T47D (cell line): ENCODE results near the gene CKMT2.

Source experiments
- DNase-seq, 2 experiments: peaks; one replicate each; pipeline versions ENCODE4 v3.0.0 to v3.0.0-alpha.2; 2011 to 2012; ENCODE audit warnings: low read depth in 1 of 2, low spot score in 1 of 2
- JUND ChIP-seq: IDR thresholded peaks from 2 replicates; pipeline ENCODE4 v1.6.1; 2012; ENCODE audit warnings: low read depth
- in situ Hi-C: cut with HindIII; loops from 2 replicates; pipeline ENCODE4 v1.10.0; 2016; ENCODE audit warnings: low sequenced_read_pairs, low pct_unique_long_range_greater_than_20kb

Gene CKMT2

DNA sequence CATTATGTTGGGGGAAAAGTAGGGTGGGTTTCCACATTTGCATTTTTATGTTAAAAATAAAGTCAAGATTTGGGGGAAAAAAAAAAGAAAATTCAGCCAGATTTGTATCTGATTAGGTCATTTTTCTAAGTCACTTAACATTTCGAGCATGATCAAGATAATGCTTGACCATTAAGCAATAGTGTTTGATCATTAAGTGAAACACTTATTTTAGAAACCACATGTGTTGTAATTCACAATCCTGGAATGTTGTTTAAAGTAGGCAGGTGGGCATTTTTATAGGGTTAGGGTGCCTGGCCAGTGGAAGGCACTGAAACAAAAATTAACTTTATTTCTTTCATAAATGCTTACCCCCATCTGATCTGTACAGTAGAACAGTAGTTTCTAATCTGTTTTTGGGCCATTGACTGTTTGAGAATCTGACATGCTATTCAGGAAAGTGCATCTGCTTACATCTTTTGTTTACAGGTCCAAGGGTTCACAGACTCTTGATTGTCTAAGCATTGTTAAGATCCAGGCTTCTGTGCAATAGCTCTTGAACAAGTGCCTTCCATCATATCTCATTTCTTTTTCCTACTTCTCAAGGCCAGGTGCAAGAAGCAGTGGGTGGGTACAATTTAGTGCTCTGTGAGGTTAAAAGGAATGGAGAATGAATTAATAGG, 77.4 kb downstream of the CKMT2 start:
- no peak for DNase-seq
- no peak for TF ChIP-seq JUND
- in situ Hi-C loops: no loop called here

DNA sequence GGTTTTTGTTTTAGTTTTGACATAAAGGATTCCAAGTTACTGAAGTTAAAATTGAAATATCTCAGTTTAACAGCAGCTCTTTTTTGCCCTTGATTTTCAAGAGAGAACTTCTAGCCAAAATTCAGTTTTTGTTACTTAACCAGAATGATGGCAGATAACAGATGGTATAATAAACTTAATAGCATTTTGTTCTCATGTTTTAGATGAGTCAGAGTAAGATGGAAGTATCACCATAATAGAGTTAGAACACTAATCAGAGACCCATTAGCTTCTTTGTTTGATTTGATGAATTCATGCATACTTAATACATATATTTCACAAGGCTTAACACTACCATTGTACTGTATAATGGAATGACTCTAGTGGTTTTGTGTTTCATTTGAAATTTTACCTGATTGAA, 80.2 kb downstream of the CKMT2 start:
- in situ Hi-C loops: no loop called here
- DNase-seq: no peak
- no peak for TF ChIP-seq JUND

DNA sequence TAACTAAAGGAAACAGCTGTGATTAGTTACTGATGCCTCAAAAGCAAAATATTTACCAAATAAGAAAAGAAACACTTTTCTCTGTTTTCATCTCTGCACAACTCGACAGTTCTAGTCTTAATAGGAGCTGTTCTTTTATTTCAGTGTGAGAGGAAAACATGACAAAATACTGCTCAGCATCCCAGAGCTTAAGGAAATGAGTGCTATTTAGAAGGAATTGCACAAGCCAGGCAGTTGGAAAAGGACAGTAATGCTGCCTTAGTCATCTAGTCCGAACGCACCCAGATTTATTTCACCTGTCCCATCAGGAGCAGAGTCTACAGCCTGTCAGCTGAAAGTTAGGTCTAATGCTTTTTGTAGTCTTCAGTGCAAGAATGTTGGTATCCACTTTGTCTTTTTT, 80.6 kb downstream of the CKMT2 start:
- no peak for TF ChIP-seq JUND
- in situ Hi-C loops: no loop called here
- DNase-seq: no peak

DNA sequence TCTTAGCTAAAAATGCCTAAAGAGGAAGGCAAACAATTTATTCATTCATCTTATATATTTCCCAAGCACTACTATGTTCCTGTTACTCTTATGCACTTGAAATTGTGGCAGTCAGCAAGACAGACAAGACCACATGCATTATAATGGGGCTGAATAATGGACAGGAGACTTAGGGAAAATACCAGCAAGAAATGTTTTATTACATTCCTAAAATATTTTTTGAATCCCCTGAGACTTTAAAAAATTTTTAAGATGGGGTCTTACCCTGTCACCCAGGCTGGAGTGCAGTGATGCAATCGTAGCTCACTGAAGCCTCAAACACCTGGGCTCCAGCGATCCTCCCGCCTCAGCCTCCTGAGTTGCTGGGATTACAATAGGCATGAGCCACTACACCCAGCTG, 81.5 kb downstream of the CKMT2 start:
- in situ Hi-C loops: no loop called here
- no peak for DNase-seq
- no peak for TF ChIP-seq JUND

DNA sequence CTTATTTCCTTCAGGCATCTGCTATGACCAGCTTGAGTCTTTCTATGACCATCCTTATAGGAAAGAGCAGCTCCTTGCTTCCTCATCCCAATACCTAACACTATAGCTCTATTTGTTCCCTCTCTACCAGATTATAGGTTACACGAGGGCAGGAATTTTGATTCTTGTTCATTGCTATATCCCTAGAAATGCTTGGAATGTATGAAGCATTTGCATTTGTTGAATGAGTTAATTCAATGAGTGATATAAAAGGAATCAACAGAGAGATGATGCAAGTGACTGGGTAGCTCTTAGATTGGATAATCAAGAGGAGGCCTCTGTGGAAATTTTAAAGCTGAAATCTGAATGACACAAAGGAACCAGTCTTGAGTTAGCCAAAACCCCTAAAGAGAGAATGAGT, 82.2 kb downstream of the CKMT2 start:
- no peak for DNase-seq
- TF ChIP-seq JUND: no peak
- in situ Hi-C loops: no loop called here

DNA sequence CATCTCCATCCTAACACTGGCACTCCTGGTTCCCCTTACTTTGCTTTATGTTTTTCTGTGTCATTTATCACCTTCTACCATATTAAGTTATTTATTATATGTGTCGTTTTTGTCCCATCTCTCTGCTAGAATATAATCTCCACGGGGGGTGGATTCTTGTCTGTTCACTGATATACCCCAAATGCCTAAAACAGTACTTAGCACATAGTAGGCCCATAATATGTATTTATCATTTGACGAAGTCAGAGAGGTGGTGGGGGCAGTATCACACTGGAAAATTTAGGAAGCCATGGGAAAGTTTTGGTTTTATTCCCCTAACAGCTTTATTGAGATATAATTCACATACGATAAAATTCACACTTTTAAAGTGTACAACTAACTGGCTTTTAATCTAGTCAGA, 82.7 kb downstream of the CKMT2 start:
- TF ChIP-seq JUND: no peak
- no peak for DNase-seq
- in situ Hi-C loops: no loop called here
